NOMO-1 treated with DMSO at 0.1 percent for 48 hours (cell line): Measurements from ENCODE around the gene GLYATL1B.
"Not testable (repeated sequence)": the region's sequence is repeated elsewhere in the genome, so short reads cannot be mapped to it uniquely, and the experiment has no call there.

Experiments
- DNase-seq: peaks from one replicate; lab custom pipeline; 2025; ENCODE audit not compliant: unreplicated experiment; lab: John Stamatoyannopoulos, UW

GLYATL1B gene, protein sequence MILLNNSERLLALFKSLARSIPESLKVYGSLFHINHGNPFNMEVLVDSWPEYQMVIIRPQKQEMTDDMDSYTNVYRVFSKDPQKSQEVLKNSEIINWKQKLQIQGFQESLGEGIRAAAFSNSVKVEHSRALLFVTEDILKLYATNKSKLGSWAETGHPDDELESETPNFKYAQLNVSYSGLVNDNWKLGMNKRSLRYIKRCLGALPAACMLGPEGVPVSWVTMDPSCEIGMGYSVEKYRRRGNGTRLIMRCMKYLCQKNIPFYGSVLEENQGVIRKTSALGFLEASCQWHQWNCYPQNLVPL

DNA sequence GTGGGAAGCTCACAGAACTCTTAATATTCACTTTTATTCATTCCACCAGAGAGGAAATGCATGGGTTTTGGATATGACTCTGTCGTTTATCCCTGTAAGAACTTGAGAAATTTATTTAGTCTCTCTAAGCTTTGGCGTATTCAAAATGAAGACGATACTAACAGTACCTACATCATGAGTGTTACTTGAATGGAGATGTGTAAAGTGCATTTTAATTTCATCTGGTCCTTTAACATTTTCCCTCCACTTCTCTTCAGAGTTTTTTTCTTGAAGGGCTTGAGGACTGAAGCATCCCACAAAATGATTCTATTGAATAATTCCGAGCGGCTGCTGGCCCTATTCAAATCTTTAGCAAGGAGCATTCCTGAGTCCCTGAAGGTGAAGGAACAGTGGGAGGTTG lies at the start of gene GLYATL1B:
Gene GLYATL1B, plus strand, starts transcription at position 301 of the 400 bp plus-strand sequence. Its CDS starts 0 bp downstream, at position 301.
- DNase-seq: not testable (repeated sequence)

GRCh38 chr11:59036542-59036941 lies 49.6 kb upstream of the GLYATL1B start:
- DNase-seq: not testable (repeated sequence)

DNA sequence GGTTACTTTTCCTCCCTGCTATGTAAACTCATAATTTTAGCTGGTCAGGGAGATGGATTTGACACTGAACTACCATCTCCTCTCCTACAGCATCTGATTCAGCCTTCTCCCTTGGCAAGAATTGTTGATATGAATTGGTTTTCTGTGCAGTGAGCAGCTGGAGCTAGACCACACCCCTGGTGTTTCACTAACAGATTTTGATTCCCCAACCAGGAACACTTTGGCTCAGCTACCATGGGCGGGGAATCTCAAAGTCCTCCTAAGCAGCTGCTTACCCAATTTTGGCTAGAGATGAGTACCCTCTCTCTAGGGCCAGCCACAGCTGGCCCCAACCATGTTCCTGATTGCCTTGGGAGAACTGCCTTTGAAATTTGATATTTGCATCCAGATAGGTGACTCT lies 48.7 kb upstream of the GLYATL1B start:
- peak; percentile 35 for DNase-seq

- no peak for DNase-seq
These were observed 45.5 kb upstream of the GLYATL1B start for GRCh38 chr11:59040607-59041006.

- DNase-seq: not testable (repeated sequence)
These were observed 34.7 kb upstream of the GLYATL1B start for GRCh38 chr11:59051383-59051782.

- DNase-seq: not testable (repeated sequence)
These were observed 33.8 kb upstream of the GLYATL1B start for GRCh38 chr11:59052355-59052754.

GRCh38 chr11:59053387-59053786 lies 32.7 kb upstream of the GLYATL1B start:
- peak; percentile 19 for DNase-seq

GRCh38 chr11:59058120-59059033 lies 27.7 kb upstream of the GLYATL1B start:
- peak; percentile 85 for DNase-seq

DNA sequence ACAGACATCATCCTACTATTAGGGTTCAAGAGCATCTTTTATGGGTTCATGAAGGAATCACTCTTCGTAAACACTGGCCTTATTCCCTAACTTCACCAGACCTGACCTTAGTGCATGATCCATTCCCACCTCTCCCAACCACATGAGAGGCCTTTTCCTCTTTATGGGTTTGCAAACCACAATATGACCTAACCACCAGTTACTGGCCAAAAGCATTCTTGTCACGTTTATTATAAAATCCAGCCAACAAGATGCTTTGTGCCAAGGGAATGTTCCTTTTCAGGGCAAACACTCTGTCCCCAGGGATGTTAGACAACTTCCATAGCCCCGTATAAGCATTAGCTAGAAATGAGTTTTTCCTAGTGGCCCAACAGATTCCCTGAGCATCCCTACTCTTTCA lies 26.0 kb upstream of the GLYATL1B start:
- DNase-seq: not testable (repeated sequence)

GRCh38 chr11:59062602-59063529 lies 23.2 kb upstream of the GLYATL1B start:
- no peak for DNase-seq

DNA sequence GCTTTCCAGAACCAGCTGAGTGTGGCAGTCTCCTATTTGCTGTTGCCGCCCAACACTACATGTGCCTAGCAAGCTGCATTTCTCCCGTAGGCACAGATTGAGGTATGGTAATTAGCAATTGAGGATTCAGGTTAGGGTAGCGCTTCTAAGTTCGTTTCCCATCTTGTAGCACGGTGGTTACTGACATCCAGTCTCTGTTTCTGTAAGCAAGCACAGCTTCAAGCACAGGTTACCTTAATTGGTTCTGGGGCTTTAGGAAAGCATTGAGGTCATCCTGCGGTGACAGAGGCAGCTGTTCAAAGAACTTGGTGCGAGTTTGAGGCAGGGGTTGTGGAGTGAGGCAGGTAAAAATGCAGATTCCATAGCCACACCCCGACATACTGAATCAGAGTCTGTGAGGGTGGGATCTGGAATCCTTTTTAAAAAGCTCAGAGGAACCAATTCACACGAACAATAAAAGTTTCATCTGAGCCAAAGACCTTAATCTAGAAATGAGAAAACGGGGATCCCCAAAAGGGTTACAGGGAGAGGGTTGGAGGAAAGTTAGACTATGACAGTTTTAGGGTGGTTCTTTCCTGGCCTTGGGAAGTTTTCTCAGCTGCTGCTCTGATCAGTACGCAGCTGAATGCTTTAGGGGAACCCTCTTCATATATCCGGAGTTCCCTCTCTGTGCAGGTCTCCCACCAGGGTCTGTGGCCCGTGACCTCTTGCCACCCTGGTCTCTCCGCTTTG lies 21.9 kb upstream of the GLYATL1B start:
- not testable (repeated sequence) for DNase-seq

- DNase-seq: no peak
These were observed 17.0 kb upstream of the GLYATL1B start for GRCh38 chr11:59069087-59069486.

GRCh38 chr11:59076876-59077571 lies 9.1 kb upstream of the GLYATL1B start:
- DNase-seq: peak; percentile 79

- peak; percentile 56 for DNase-seq
These were observed 7.7 kb upstream of the GLYATL1B start for GRCh38 chr11:59078435-59078834.

DNA sequence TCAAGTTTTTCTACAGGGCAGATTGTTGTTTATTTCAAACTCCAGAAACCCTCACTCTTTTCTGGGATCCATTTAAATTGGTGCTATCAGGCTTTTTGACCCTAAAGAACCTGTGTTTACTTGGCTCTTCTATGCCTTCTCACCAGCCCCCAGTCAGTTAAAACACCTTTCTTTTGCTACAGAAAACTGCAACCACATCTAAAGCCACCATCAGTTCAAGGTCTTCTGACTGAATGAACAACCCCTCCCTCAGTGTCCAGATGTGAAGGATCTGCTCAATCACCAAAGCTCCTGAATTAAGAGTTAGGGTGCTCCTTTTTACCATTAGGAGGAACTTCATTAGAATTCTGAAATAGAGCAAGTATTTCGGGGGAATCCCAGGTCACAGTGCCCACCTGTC lies 7.0 kb upstream of the GLYATL1B start:
- no peak for DNase-seq

DNA sequence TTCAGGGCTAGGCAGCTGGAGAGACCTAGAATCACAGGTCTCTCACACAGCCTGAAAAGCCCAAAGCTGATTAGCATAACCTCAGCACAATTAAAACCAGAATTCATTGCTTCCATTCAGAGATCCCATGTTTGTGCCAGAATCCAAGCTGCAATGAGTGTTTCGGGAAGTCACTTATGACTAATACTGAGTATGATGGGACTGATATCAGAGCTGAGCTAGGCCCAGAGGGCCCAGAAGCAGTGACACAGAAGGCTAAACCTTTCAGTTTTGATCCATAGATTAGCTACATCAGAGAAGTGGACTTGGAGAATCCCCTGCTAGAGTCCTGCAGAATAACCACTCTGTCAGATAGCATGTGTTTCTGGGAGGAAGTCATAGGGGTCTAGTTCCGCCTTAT lies 5.7 kb upstream of the GLYATL1B start:
- DNase-seq: not testable (repeated sequence)

GRCh38 chr11:59081430-59082020 lies 4.6 kb upstream of the GLYATL1B start:
- DNase-seq: not testable (repeated sequence)

GRCh38 chr11:59088162-59088561 lies 2.1 kb downstream of the GLYATL1B start:
- no peak for DNase-seq

DNA sequence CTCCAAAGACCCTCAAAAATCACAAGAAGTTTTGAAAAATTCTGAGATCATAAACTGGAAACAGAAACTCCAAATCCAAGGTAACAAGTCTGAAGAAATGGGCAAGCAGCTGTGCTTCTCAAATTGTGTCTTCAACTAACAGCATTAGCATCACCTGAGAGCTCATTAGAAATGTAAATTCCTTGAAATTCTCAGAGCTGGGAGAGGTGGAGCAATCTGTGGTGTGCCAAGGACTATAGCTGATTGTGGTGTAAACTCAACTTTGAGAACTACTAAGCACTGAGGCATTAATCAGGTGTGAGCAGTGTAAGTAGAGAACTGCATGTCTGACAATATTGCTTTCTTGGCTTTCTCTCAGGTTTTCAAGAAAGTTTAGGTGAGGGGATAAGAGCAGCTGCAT lies 7.5 kb downstream of the GLYATL1B start:
- not testable (repeated sequence) for DNase-seq
